K562 (cell line): Measurements from ENCODE around the gene IL24. TPM values are rescaled to one million over a fixed set of nuclear protein-coding genes. Genes with fewer than 3 reads are reported as not detected.

Source experiments
- ATAC-seq: fragments of 200-7000 bp; cut with Tn5 transposase; 3 replicates; pipeline ENCODE4 v1.9.1; 2020; ENCODE audit warnings: moderate library complexity
- BruUV-seq: library from RNA; stranded (reverse); fragments of 400-500 nt; replicated peaks from 2 replicates; lab custom pipeline; 2021; lab: Mats Ljungman, UMichigan
- CTCF ChIA-PET: fragments of 300-600 bp; formaldehyde crosslinking; extraction: SDS; loops from one replicate; lab custom pipeline; 2021; ENCODE audit warnings: low intra/inter-chr PET ratio; lab: Yijun Ruan, JAX
- POLR2A ChIA-PET: fragments of 300-600, 350-650 bp; sonication (Branson Sonifier 250); formaldehyde crosslinking; extraction: SDS; loops from one replicate; lab custom pipeline; 2021; ENCODE audit warnings: antibody characterized with exemption, inconsistent platforms; lab: Yijun Ruan, JAX
- DNase-seq, 4 experiments: peaks; one replicate each; pipeline versions ENCODE4 v3.0.0 to v3.0.0-alpha.2; 2011 to 2018; ENCODE audit warnings: low spot score in 3 of 4, mixed read lengths in 3 of 4; ENCODE audit errors: extremely low read depth in 1 of 4
- FAIRE-seq: peaks from 2 replicates; lab custom pipeline; 2011; peaks lifted over from hg19 to GRCh38; lab: Jason Lieb, UNC
- H2AFZ ChIP-seq: 2 replicates; pipeline ENCODE4 v1.6.0; 2011; ENCODE audit warnings: low read depth, low read length, control low read depth, inconsistent platforms
- H3K27ac ChIP-seq: fragments of 200-600 bp; 3 replicates; pipeline ENCODE4 v1.8.0; 2011; ENCODE audit warnings: low read depth, mild to moderate bottlenecking, control low read depth, inconsistent platforms, low read length, moderate library complexity, mixed read lengths; ENCODE audit errors: extremely low read depth
- H3K27me3 ChIP-seq, 2 experiments: fragments of 300-600 bp in 1 of 2; 2 replicates in 1 of 2; 3 replicates in 1 of 2; pipeline versions ENCODE4 v1.6.0 to v1.8.0; 2011; ENCODE audit warnings: inconsistent platforms in 2 of 2, low read length in 2 of 2, mild to moderate bottlenecking in 1 of 2, mixed read lengths in 1 of 2, moderate library complexity in 1 of 2; ENCODE audit not compliant: control insufficient read depth in 2 of 2, insufficient read depth in 2 of 2
- H3K36me3 ChIP-seq: fragments of 300-600 bp; 3 replicates; pipeline ENCODE4 v1.8.0; 2011; ENCODE audit warnings: mild to moderate bottlenecking, low read length, inconsistent platforms; ENCODE audit not compliant: control insufficient read depth, insufficient read depth
- H3K4me1 ChIP-seq, 2 experiments: fragments of 200-600 bp in 1 of 2; replicated peaks in 1 of 2; 2 replicates in 1 of 2; 3 replicates in 1 of 2; pipeline versions ENCODE4 v1.5.1 to v1.8.0; 2011; ENCODE audit warnings: inconsistent platforms in 2 of 2, low read length in 2 of 2, mild to moderate bottlenecking in 1 of 2, mixed read lengths in 1 of 2, moderate library complexity in 1 of 2; ENCODE audit not compliant: control insufficient read depth in 2 of 2, insufficient read depth in 2 of 2
- H3K4me2 ChIP-seq: 2 replicates; pipeline ENCODE4 v1.6.1; 2011; ENCODE audit warnings: low read length, control low read depth, inconsistent platforms, mixed read lengths; ENCODE audit not compliant: insufficient read depth
- H3K4me3 ChIP-seq: fragments of 200-600 bp; sonication (generic), shearing (Covaris generic); 2 replicates; pipeline ENCODE4 v1.5.1; 2016; ENCODE audit warnings: control low read depth, inconsistent platforms
- H3K79me2 ChIP-seq: fragments of 200-600 bp; 3 replicates; pipeline ENCODE4 v1.8.0; 2011; ENCODE audit warnings: low read length, inconsistent platforms; ENCODE audit not compliant: control insufficient read depth, insufficient read depth
- H3K9ac ChIP-seq, 2 experiments: 2 replicates each; pipeline versions ENCODE4 v1.6.0 to v1.6.1; 2011; ENCODE audit warnings: low read depth in 2 of 2, low read length in 2 of 2, control low read depth in 1 of 2, inconsistent platforms in 1 of 2, mild to moderate bottlenecking in 1 of 2, mixed read lengths in 1 of 2; ENCODE audit not compliant: insufficient read depth in 1 of 2
- H3K9me1 ChIP-seq: one replicate; pipeline ENCODE4 v1.6.0; 2011; ENCODE audit warnings: inconsistent platforms, mild to moderate bottlenecking, low read length, moderate library complexity; ENCODE audit not compliant: control insufficient read depth, insufficient read depth
- H3K9me3 ChIP-seq: replicated peaks from 2 replicates; pipeline ENCODE4 v1.5.1; 2011; ENCODE audit warnings: low read depth, low read length, inconsistent platforms; ENCODE audit not compliant: control insufficient read depth, insufficient read depth
- H4K20me1 ChIP-seq: replicated peaks from 2 replicates; pipeline ENCODE4 v1.6.1; 2011; ENCODE audit warnings: low read length, inconsistent platforms, mixed read lengths; ENCODE audit not compliant: control insufficient read depth, insufficient read depth
- ADNP ChIP-seq: fragments of 200-800 bp; sonication (Bioruptor generic); IDR thresholded peaks from 2 replicates; pipeline ENCODE4 v1.6.1; 2016; ENCODE audit warnings: missing genetic modification characterization, missing compliant biosample characterization
- ARHGAP35 ChIP-seq: fragments of 450-650 bp; IDR thresholded peaks from 2 replicates; pipeline ENCODE4 v1.6.1; 2018; ENCODE audit not compliant: partially characterized antibody
- ATF7 ChIP-seq: fragments of 450-650 bp; IDR thresholded peaks from 2 replicates; pipeline ENCODE4 v1.7.1; 2014; ENCODE audit warnings: mild to moderate bottlenecking, moderate library complexity
- DPF2 ChIP-seq: fragments of 450-650 bp; IDR thresholded peaks from 2 replicates; pipeline ENCODE4 v1.6.1; 2016
- ETV1 ChIP-seq: fragments of 450-650 bp; conservative IDR thresholded peaks from 2 replicates; pipeline ENCODE4 v1.6.1; 2016; ENCODE audit warnings: missing genetic modification characterization, control low read depth, low read depth, missing compliant biosample characterization
- LARP7 ChIP-seq: fragments of 450-650 bp; IDR thresholded peaks from 2 replicates; pipeline ENCODE4 v1.6.1; 2016
- MED1 ChIP-seq: sonication (generic); formaldehyde crosslinking; IDR thresholded peaks from 2 replicates; pipeline ENCODE4 v1.8.1; 2023; ENCODE audit warnings: missing genetic modification reagents, borderline replicate concordance
- PRMT5 ChIP-seq: sonication (generic); formaldehyde crosslinking; IDR thresholded peaks from 2 replicates; pipeline ENCODE4 v1.5.0; 2020; ENCODE audit warnings: missing genetic modification reagents
- RCOR1 ChIP-seq, 2 experiments: IDR thresholded peaks; 2 replicates each; pipeline ENCODE4 v1.6.1; 2012; ENCODE audit warnings: low read depth in 2 of 2, low read length in 2 of 2, borderline replicate concordance in 1 of 2, improper control_type of control experiment in 1 of 2
- TRIM24 ChIP-seq, 2 experiments: fragments of 450-650 bp; IDR thresholded peaks; 2 replicates each; pipeline ENCODE4 v1.6.1; 2016
- ZC3H4 ChIP-seq: sonication (generic); formaldehyde crosslinking; IDR thresholded peaks from 2 replicates; pipeline ENCODE4 v1.9.0; 2021; ENCODE audit warnings: missing genetic modification reagents, borderline replicate concordance
- ZNF146 ChIP-seq: IDR thresholded peaks from one replicate; pipeline ENCODE4 v1.6.1; 2018; ENCODE audit warnings: missing compliant biosample characterization; ENCODE audit not compliant: unreplicated experiment
- ZNF174 ChIP-seq: fragments of 250-450 bp; sonication (Bioruptor Pico); IDR thresholded peaks from 2 replicates; pipeline ENCODE4 v1.4.0; 2020; ENCODE audit warnings: mild to moderate bottlenecking
- WGBS: fragments of 100-300 bp; shearing (Covaris generic); methylation state at CpG from one replicate; pipeline ENCODE4 v1.1.6; 2016; ENCODE audit warnings: low coverage, mixed read lengths; ENCODE audit not compliant: insufficient coverage; ENCODE audit errors: missing lambda C conversion rate; 5-methylcytosine and 5-hydroxymethylcytosine counted together
- in situ Hi-C: fragments of 300-500 bp; cut with MboI; formaldehyde crosslinking; loops from 4 replicates; pipeline ENCODE4 v1.15.0; 2018; ENCODE audit warnings: inconsistent platforms, mixed read lengths
- intact Hi-C: fragments of 100-400 bp; cut with micrococcal nuclease; formaldehyde crosslinking; loops from 2 replicates; pipeline ENCODE4 v1.14.2; 2022
- polyA plus RNA-seq, 8 experiments: library from polyadenylated mRNA; depleted of rRNA in 4 of 8; stranded (reverse) in 5 of 8; unstranded in 3 of 8; fragments of >200 nt; fragmentation: Nextera tagmentation in 2 of 8; fragmentation: Illumina TruSeq in 1 of 8; extraction: Ambion mirVana in 2 of 8; extraction: Trizol in 1 of 8; gene quantifications; 2 replicates each; pipeline versions ENCODE4 v1.2.1 to v1.2.3, GENCODE V29; 2011 to 2014; ENCODE audit warnings: inconsistent platforms in 1 of 8, missing spikeins in 1 of 8
- total RNA-seq, 7 experiments: library from RNA; depleted of rRNA in 6 of 7; stranded (reverse); fragments of >200 nt in 6 of 7; fragmentation: Illumina TruSeq in 2 of 7; extraction: Trizol in 2 of 7; gene quantifications; 2 replicates each; pipeline versions ENCODE4 v1.2.1 to v1.2.3, GENCODE V29; 2011 to 2021; ENCODE audit warnings: low replicate concordance in 1 of 7
- TF ChIP-seq, protein P1 (sequence below): fragments of 200-800 bp; sonication (Bioruptor generic); IDR thresholded peaks from 2 replicates; pipeline ENCODE4 v1.6.1; 2017; ENCODE audit warnings: missing genetic modification characterization, missing compliant biosample characterization
- TF ChIP-seq, protein P2 (sequence below): fragments of 250-450 bp; sonication (Bioruptor Pico); IDR thresholded peaks from 2 replicates; pipeline ENCODE4 v1.8.0; 2021; ENCODE audit warnings: mild to moderate bottlenecking, moderate library complexity
- TF ChIP-seq, protein P3 (sequence below): fragments of 450-650 bp; formaldehyde crosslinking; IDR thresholded peaks from 2 replicates; pipeline ENCODE4 v1.4.0; 2020; ENCODE audit warnings: mild to moderate bottlenecking, moderate library complexity
- TF ChIP-seq, protein P4 (sequence below): sonication (generic); formaldehyde crosslinking; IDR thresholded peaks from 2 replicates; pipeline ENCODE4 v1.9.0; 2022; ENCODE audit warnings: mild to moderate bottlenecking, missing genetic modification reagents

IL24 gene
- total and polyA plus RNA-seq, 9 of the 15 experiments (the other 6 are each of a cell fraction or from before 2014, with no cell fraction given), result 0.04 to 0.19 TPM; not detected in 7

DNA sequence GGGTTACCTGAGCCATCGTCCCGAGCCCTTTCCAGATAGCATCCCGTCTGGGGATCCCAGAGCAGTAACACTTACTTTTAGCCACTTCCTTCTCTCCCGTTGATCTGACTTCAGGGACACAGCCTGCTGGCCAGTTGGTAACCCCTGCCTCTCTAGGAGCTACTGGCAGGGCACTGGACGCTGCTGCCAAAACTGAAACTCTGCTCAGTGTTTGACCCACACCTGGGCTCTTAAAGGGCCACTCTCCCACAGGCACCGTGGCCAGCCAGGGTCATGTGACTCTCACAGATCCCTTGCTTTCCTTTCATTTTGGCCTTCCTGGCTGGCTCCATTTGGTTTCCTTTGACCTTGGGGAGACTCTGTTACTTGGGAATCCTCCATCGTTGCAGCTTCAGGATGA is 49.0 kb downstream of the IL24 start, which contains the start of gene PIGR:
TSS of gene PIGR (minus strand) at position 206 of the 400 bp plus-strand sequence. CDS start 5,935 bp downstream, outside the sequence.
- H3K27me3 ChIP-seq, result peaks cover 3 to 4% of the 10 kb centered on the region in 2 experiments; a peak in 2 of 5 replicates
- intact Hi-C loops, result no loop called here
- H3K36me3 ChIP-seq, result no peaks in the 10 kb centered on the region
- no peaks in the 10 kb centered on the region for H3K9me3 ChIP-seq
- ChIA-PET POLR2A (interaction anchor here (0.5 to 2.2 kb wide), 6 partner anchors 9 to 860 kb away, joined by 3 to 12 read pairs (median 3); no protein-coding TSS in a partner anchor), CTCF (no interaction called here)
- 20% methylated on average over 7 of the region's 7 CpGs for WGBS
- peaks cover 20 to 27% of the 10 kb centered on the region in 2 experiments for H3K4me1 ChIP-seq
- no peaks in the 10 kb centered on the region for H3K9me1 ChIP-seq
- no peaks in the 10 kb centered on the region for H4K20me1 ChIP-seq
- ATAC-seq (no peak), DNase-seq (no peak), FAIRE-seq (no peak)
- H3K79me2 ChIP-seq, result no peaks in the 10 kb centered on the region
- peak within 1 kb of the TSS in 1 of 2 experiments; percentile 74; a peak in 2 of 4 replicates for H3K9ac ChIP-seq
- in situ Hi-C loops, result no loop called here
- no TSS peak for BruUV-seq
- no peak within 1 kb of the TSS for H3K4me3 ChIP-seq
- no peak within 1 kb of the TSS for H3K27ac ChIP-seq
- peak within 1 kb of the TSS; percentile 38; the same call in 1 of the 2 replicates for H2AFZ ChIP-seq
- no peak within 1 kb of the TSS; the same call in 1 of the 2 replicates for H3K4me2 ChIP-seq
- TF ChIP-seq ZNF146 (CRISPR knock-in tag) (no peak), ZC3H4 (CRISPR knock-in tag) (no peak), PRMT5 (CRISPR knock-in tag) (no peak), RCOR1 (IDR thresholded peaks at IDR 0.05; ENCODE audit: borderline replicate concordance in 1 of 2, low read depth in 2 of 2, low read length in 2 of 2) (no peak), TRIM24 (IDR thresholded peaks at IDR 0.05) (no peak), MED1 (CRISPR knock-in tag) (no peak), DPF2 (no peak), LARP7 (no peak), ZNF174 (CRISPR knock-in tag) (no peak), ETV1 (tag) (no peak), ADNP (tag) (no peak), ATF7 (no peak), ARHGAP35 (no peak)
- TF ChIP-seq, protein P1, sequence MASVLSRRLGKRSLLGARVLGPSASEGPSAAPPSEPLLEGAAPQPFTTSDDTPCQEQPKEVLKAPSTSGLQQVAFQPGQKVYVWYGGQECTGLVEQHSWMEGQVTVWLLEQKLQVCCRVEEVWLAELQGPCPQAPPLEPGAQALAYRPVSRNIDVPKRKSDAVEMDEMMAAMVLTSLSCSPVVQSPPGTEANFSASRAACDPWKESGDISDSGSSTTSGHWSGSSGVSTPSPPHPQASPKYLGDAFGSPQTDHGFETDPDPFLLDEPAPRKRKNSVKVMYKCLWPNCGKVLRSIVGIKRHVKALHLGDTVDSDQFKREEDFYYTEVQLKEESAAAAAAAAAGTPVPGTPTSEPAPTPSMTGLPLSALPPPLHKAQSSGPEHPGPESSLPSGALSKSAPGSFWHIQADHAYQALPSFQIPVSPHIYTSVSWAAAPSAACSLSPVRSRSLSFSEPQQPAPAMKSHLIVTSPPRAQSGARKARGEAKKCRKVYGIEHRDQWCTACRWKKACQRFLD (CRISPR knock-in tag), result no peak
- TF ChIP-seq, protein P2, sequence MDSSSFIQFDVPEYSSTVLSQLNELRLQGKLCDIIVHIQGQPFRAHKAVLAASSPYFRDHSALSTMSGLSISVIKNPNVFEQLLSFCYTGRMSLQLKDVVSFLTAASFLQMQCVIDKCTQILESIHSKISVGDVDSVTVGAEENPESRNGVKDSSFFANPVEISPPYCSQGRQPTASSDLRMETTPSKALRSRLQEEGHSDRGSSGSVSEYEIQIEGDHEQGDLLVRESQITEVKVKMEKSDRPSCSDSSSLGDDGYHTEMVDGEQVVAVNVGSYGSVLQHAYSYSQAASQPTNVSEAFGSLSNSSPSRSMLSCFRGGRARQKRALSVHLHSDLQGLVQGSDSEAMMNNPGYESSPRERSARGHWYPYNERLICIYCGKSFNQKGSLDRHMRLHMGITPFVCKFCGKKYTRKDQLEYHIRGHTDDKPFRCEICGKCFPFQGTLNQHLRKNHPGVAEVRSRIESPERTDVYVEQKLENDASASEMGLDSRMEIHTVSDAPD (CRISPR knock-in tag), result no peak
- TF ChIP-seq, protein P3, sequence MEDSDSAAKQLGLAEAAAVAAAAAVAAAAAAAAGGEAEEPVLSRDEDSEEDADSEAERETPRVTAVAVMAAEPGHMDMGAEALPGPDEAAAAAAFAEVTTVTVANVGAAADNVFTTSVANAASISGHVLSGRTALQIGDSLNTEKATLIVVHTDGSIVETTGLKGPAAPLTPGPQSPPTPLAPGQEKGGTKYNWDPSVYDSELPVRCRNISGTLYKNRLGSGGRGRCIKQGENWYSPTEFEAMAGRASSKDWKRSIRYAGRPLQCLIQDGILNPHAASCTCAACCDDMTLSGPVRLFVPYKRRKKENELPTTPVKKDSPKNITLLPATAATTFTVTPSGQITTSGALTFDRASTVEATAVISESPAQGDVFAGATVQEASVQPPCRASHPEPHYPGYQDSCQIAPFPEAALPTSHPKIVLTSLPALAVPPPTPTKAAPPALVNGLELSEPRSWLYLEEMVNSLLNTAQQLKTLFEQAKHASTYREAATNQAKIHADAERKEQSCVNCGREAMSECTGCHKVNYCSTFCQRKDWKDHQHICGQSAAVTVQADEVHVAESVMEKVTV (CRISPR knock-in tag), result no peak
- TF ChIP-seq, protein P4, sequence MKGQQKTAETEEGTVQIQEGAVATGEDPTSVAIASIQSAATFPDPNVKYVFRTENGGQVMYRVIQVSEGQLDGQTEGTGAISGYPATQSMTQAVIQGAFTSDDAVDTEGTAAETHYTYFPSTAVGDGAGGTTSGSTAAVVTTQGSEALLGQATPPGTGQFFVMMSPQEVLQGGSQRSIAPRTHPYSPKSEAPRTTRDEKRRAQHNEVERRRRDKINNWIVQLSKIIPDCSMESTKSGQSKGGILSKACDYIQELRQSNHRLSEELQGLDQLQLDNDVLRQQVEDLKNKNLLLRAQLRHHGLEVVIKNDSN, result peak; percentile 61
